NCI-H345 (cell line): ENCODE data around the gene UBR7.
"Not testable (repeated sequence)": the region's sequence is repeated elsewhere in the genome, so short reads cannot be mapped to it uniquely, and the experiment has no call there.

ENCODE experiments used
- DNase-seq: peaks from one replicate; lab custom pipeline; 2025; lab: John Stamatoyannopoulos, UW

UBR7 gene

GRCh38 chr14:93195316-93195999, 11.6 kb upstream of the UBR7 start:
- DNase-seq: no peak

GRCh38 chr14:93199031-93199430, 8.0 kb upstream of the UBR7 start:
- DNase-seq: no peak

- no peak for DNase-seq
Observed at GRCh38 chr14:93200553-93200952, 6.5 kb upstream of the UBR7 start.

- DNase-seq: no peak
Observed at GRCh38 chr14:93201155-93201704, 5.8 kb upstream of the UBR7 start.

- peak; percentile 65 for DNase-seq
Observed at GRCh38 chr14:93207468-93208308, 632 bp downstream of the UBR7 start.

GRCh38 chr14:93212432-93212831, 5.4 kb downstream of the UBR7 start:
- no peak for DNase-seq

GRCh38 chr14:93214598-93214997, 7.5 kb downstream of the UBR7 start:
- DNase-seq: no peak

- peak; percentile 41 for DNase-seq
Observed at GRCh38 chr14:93219103-93219726, 12.2 kb downstream of the UBR7 start.

GRCh38 chr14:93220509-93220908, 13.5 kb downstream of the UBR7 start:
- DNase-seq: no peak

GRCh38 chr14:93223565-93223964, 16.5 kb downstream of the UBR7 start:
- DNase-seq: no peak

GRCh38 chr14:93228550-93228949, 21.5 kb downstream of the UBR7 start:
- DNase-seq: no peak

GRCh38 chr14:93230539-93230938, 23.5 kb downstream of the UBR7 start:
- no peak for DNase-seq

GRCh38 chr14:93231129-93231979, 24.3 kb downstream of the UBR7 start:
- peak; percentile 78 for DNase-seq

- no peak for DNase-seq
Observed at GRCh38 chr14:93232159-93232558, 25.1 kb downstream of the UBR7 start.

- not testable (repeated sequence) for DNase-seq
Observed at GRCh38 chr14:93233078-93233477, 26.0 kb downstream of the UBR7 start.

- no peak for DNase-seq
Observed at GRCh38 chr14:93234798-93235197, 27.7 kb downstream of the UBR7 start.

- DNase-seq: no peak
Observed at GRCh38 chr14:93239869-93240677, 33.0 kb downstream of the UBR7 start.

- no peak for DNase-seq
Observed at GRCh38 chr14:93240678-93241000, 33.6 kb downstream of the UBR7 start.

GRCh38 chr14:93245764-93246420, 38.8 kb downstream of the UBR7 start:
- no peak for DNase-seq

- no peak for DNase-seq
Observed at GRCh38 chr14:93246534-93246933, 39.5 kb downstream of the UBR7 start.
